Amniotic epithelial cell (primary cell): ENCODE measurements around the gene PCDHA1.
A peak's percentile ranks its signal among the peaks of the same experiment; 100 is the strongest.
"Not testable (repeated sequence)": the region's sequence is repeated elsewhere in the genome, so short reads cannot be mapped to it uniquely, and the experiment has no call there.

ENCODE experiments used
- DNase-seq: peaks from one replicate; pipeline ENCODE4 v3.0.0-alpha.2; 2010; ENCODE audit warnings: low read depth

The PCDHA1 gene

DNA sequence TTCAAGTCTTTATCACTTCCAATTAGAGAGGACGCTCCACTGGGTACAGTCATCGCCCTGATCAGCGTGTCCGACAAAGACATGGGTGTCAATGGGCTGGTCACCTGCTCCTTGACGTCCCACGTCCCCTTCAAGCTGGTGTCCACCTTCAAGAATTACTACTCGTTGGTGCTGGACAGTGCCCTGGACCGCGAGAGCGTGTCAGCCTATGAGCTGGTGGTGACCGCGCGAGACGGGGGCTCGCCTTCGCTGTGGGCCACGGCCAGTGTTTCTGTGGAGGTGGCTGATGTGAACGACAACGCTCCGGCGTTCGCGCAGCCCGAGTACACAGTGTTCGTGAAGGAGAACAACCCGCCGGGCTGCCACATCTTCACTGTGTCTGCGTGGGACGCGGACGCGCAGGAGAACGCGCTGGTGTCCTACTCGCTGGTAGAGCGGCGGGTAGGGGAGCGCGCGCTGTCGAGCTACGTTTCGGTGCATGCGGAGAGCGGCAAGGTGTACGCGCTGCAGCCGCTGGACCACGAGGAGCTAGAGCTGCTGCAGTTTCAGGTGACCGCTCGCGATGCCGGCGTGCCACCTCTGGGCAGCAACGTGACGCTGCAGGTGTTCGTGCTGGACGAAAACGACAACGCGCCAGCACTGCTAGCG, 22.4 kb downstream of the PCDHA1 start:
- DNase-seq: not testable (repeated sequence)

- DNase-seq: no peak
These were observed 22.9 kb downstream of the PCDHA1 start for GRCh38 chr5:140808889-140809291.

DNA sequence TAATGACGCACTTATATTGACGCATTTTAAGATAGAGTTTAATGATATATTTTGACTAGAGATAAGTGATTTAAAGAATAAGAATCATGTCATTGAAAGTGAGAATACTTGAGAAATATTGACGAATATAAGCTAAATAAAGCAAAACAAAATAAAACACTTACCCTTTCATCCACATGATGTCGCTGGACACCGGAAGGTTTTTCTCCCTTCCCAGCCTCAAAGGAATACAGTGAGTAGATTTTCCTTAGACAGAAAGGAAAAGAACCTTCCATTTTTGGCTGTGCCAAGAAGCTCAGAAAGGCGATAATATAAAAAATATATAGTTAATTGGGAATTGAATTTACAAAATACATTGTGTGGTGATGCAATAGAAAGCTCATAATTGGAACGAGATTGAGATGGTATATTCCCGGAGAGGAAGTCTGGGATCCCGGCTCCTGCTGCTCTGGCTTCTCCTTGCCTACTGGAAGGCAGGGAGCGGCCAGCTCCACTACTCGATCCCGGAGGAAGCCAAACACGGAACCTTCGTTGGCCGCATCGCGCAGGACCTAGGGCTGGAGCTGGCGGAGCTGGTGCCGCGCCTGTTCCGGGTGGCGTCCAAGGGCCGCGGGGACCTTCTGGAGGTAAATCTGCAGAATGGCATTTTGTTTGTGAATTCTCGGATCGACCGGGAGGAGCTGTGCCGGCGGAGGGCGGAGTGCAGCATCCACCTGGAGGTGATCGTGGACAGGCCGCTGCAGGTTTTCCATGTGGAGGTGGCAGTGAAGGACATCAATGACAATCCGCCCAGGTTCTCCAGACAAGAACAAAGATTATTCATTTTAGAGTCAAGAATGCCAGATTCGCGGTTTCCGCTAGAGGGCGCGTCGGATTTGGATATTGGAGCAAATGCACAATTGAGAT, 35.7 kb downstream of the PCDHA1 start, which contains the start of gene PCDHA5:
PCDHA5 (plus strand) TSS at position 239 of the 906 bp plus-strand sequence.
- DNase-seq: no peak

DNA sequence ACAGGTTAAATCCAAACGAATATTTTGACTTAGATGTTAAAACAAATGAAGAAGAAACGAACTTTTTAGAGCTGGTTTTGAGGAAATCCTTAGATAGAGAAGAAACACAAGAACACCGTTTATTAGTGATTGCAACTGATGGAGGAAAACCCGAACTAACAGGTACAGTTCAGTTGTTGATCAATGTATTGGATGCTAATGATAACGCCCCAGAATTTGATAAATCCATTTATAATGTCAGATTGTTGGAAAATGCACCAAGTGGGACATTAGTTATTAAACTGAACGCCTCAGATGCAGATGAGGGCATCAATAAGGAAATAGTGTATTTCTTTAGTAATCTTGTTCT, 36.3 kb downstream of the PCDHA1 start:
- no peak for DNase-seq

DNA sequence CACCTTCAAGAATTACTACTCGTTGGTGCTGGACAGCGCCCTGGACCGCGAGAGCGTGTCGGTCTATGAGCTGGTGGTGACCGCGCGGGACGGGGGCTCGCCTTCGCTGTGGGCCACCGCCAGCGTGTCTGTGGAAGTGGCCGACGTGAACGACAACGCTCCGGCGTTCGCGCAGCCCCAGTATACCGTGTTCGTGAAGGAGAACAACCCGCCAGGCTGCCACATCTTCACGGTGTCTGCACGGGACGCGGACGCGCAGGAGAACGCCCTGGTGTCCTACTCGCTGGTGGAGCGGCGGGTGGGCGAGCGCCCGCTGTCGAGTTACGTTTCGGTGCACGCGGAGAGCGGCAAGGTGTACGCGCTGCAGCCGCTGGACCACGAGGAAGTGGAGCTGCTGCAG, 37.0 kb downstream of the PCDHA1 start:
- not testable (repeated sequence) for DNase-seq

- no peak for DNase-seq
These were observed 37.5 kb downstream of the PCDHA1 start for GRCh38 chr5:140823475-140823874.

GRCh38 chr5:140827704-140828361, 41.9 kb downstream of the PCDHA1 start, which contains the start of gene PCDHA6:
TSS of gene PCDHA6 (plus strand) at chr5:140827960. CDS start at chr5:140828092, 132 bp downstream.
- DNase-seq: no peak

- no peak for DNase-seq
These were observed 42.4 kb downstream of the PCDHA1 start for GRCh38 chr5:140828362-140828737.

- DNase-seq: not testable (repeated sequence)
These were observed 43.9 kb downstream of the PCDHA1 start for GRCh38 chr5:140829511-140830501.

GRCh38 chr5:140833993-140834392, 48.1 kb downstream of the PCDHA1 start, which contains the start of gene PCDHA7:
TSS of gene PCDHA7 (plus strand) at chr5:140834269. CDS start at chr5:140834384, 115 bp downstream.
- DNase-seq: peak; percentile 0

DNA sequence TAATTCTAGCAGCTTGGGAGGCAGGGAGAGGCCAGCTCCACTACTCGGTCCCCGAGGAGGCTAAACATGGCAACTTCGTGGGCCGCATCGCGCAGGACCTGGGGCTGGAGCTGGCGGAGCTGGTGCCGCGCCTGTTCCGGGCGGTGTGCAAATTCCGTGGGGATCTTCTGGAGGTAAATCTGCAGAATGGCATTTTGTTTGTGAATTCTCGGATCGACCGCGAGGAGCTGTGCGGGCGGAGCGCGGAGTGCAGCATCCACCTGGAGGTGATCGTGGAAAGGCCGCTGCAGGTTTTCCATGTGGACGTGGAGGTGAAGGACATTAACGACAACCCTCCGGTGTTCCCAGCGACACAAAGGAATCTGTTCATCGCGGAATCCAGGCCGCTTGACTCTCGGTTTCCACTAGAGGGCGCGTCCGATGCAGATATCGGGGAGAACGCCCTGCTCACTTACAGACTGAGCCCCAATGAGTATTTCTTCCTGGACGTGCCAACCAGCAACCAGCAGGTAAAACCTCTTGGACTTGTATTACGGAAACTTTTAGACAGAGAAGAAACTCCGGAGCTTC, 48.6 kb downstream of the PCDHA1 start:
- DNase-seq: not testable (repeated sequence)

DNA sequence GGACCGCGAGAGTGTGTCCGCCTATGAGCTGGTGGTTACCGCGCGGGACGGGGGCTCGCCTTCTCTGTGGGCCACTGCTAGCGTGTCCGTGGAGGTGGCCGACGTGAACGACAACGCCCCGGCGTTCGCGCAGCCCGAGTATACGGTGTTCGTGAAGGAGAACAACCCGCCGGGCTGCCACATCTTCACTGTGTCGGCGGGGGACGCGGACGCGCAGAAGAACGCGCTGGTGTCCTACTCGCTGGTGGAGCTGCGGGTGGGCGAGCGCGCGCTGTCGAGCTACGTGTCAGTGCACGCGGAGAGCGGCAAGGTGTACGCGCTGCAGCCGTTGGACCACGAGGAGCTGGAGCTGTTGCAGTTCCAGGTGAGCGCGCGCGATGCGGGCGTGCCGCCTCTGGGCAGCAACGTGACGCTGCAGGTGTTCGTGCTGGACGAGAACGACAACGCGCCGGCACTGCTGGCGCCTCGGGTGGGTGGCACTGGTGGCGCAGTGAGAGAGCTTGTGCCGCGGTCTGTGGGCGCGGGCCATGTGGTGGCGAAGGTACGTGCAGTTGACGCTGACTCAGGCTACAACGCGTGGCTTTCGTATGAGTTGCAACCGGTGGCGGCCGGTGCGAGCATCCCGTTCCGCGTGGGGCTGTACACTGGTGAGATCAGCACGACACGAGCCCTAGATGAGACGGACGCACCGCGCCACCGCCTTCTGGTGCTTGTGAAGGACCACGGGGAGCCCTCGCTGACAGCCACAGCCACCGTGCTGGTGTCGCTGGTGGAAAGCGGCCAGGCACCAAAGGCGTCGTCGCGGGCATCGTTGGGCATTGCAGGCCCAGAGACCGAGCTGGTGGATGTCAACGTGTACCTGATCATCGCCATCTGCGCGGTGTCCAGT, 49.9 kb downstream of the PCDHA1 start:
- no peak for DNase-seq

DNA sequence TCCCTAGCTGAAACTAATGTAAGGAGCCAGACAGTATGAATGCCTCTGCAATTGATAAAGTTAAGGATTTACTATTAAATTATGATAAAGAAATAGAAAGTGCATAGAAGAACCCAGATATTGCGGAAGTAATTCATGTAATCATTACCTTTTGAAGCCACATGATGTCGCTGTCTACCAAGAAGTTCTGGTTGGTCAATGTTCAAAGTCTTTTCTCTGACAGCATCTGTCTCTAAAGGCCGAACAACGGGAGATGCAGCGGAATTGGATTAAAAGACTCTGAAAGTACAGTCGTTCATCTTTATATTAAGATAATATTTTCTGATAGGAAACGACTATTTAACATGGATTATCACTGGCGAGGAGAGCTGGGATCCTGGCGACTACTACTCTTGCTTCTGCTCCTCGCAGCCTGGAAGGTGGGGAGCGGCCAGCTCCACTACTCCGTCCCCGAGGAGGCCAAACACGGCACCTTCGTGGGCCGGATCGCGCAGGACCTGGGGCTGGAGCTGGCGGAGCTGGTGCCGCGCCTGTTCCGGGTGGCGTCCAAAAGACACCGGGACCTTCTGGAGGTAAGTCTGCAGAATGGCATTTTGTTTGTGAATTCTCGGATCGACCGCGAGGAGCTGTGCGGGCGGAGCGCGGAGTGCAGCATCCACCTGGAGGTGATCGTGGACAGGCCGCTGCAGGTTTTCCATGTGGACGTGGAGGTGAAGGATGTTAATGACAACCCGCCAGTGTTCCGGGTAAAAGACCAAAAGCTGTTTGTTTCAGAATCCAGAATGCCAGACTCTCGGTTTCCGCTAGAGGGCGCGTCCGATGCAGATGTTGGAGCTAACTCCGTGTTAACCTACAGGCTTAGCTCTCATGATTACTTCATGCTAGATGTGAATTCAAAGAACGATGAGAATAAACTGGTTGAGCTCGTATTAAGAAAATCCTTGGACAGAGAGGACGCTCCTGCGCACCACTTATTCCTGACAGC, 55.3 kb downstream of the PCDHA1 start, which contains the start of gene PCDHA8:
PCDHA8 (plus strand) TSS at position 210 of the 985 bp plus-strand sequence; CDS start at position 345, 135 bp downstream.
- no peak for DNase-seq

GRCh38 chr5:140842798-140843733, 57.1 kb downstream of the PCDHA1 start:
- no peak for DNase-seq

- not testable (repeated sequence) for DNase-seq
These were observed 62.5 kb downstream of the PCDHA1 start, which contains the start of gene PCDHA9 for GRCh38 chr5:140848139-140849102. TSS of gene PCDHA9 (plus strand) at chr5:140848382. CDS start at chr5:140848496, 114 bp downstream.
